Nephron (organoid): ENCODE results near the gene PACS1.

Experiments used
- H3K27ac Mint-ChIP-seq, 3 experiments: 2 replicates each; pipeline ENCODE4 v1.8.0; 2020; ENCODE audit warnings: mixed read lengths in 3 of 3, mild to moderate bottlenecking in 2 of 3, moderate library complexity in 1 of 3
- H3K27me3 Mint-ChIP-seq: 2 replicates; pipeline ENCODE4 v1.8.0; 2021; ENCODE audit warnings: low read depth, mild to moderate bottlenecking, moderate library complexity, mixed read lengths
- H3K36me3 Mint-ChIP-seq: 2 replicates; pipeline ENCODE4 v1.8.0; 2020; ENCODE audit warnings: low read depth, mixed read lengths
- H3K4me1 Mint-ChIP-seq: 2 replicates; pipeline ENCODE4 v1.8.0; 2020; ENCODE audit warnings: mixed read lengths
- H3K4me3 Mint-ChIP-seq, 3 experiments: 2 replicates each; pipeline ENCODE4 v1.8.0; 2020; ENCODE audit warnings: mild to moderate bottlenecking in 3 of 3, mixed read lengths in 3 of 3, moderate library complexity in 2 of 3
- H3K9me3 Mint-ChIP-seq: 2 replicates; pipeline ENCODE4 v1.8.0; 2020; ENCODE audit warnings: mixed read lengths
- CTCF ChIP-seq, 3 experiments: fragments of 200-600 bp; sonication (generic); IDR thresholded peaks; one replicate each; pipeline ENCODE4 v1.5.0; 2021; ENCODE audit warnings: antibody characterized with exemption in 3 of 3; ENCODE audit not compliant: unreplicated experiment in 3 of 3

Gene PACS1

GRCh38 chr11:66047541-66048365, 22.3 kb upstream of the PACS1 start:
- Mint-ChIP-seq H3K9me3 (no peaks in the 10 kb centered on the region), H3K4me3 (peak overlapping the region; percentile 82 to 86 (median 85)), H3K27ac (peak overlapping the region; percentile 24 to 88 (median 69)), H3K4me1 (peaks cover 28% of the 10 kb centered on the region), H3K36me3 (peaks cover 6% of the 10 kb centered on the region), H3K27me3 (no peaks in the 10 kb centered on the region)
- TF ChIP-seq CTCF (IDR thresholded peaks at IDR 0.05; ENCODE audit: unreplicated experiment in 3 of 3): no peak

- no peak for TF ChIP-seq CTCF (IDR thresholded peaks at IDR 0.05; ENCODE audit: unreplicated experiment in 3 of 3)
- Mint-ChIP-seq H3K9me3 (no peaks in the 10 kb centered on the region), H3K4me3 (peak within 1 kb of the TSS; percentile 82 to 86 (median 85)), H3K4me1 (peaks cover 34% of the 10 kb centered on the region), H3K36me3 (peaks cover 8% of the 10 kb centered on the region), H3K27me3 (no peaks in the 10 kb centered on the region), H3K27ac (peak within 1 kb of the TSS; percentile 60 to 88 (median 69))
These were observed 21.3 kb upstream of the PACS1 start, which contains the start of gene GAL3ST3 for GRCh38 chr11:66048547-66049323. Gene GAL3ST3 (minus strand): TSS chr11:66049161. CDS start chr11:66045415, 3,746 bp downstream.

- no peak for TF ChIP-seq CTCF (IDR thresholded peaks at IDR 0.05; ENCODE audit: unreplicated experiment in 3 of 3)
- peak overlapping the region; percentile 95 to 99 (median 99) for H3K27ac Mint-ChIP-seq
- H3K27me3 Mint-ChIP-seq: no peaks in the 10 kb centered on the region
- H3K4me3 Mint-ChIP-seq: peak overlapping the region; percentile 99 to 100 (median 100)
- no peaks in the 10 kb centered on the region for H3K9me3 Mint-ChIP-seq
- peaks cover 39% of the 10 kb centered on the region for H3K4me1 Mint-ChIP-seq
- peaks cover 21% of the 10 kb centered on the region for H3K36me3 Mint-ChIP-seq
These were observed 19.4 kb upstream of the PACS1 start for GRCh38 chr11:66050581-66051231.

- peak overlapping the region; percentile 95 to 99 (median 99) for H3K27ac Mint-ChIP-seq
- peak overlapping the region; percentile 99 to 100 (median 100) for H3K4me3 Mint-ChIP-seq
- peaks cover 39% of the 10 kb centered on the region for H3K4me1 Mint-ChIP-seq
- H3K27me3 Mint-ChIP-seq: no peaks in the 10 kb centered on the region
- no peak for TF ChIP-seq CTCF (IDR thresholded peaks at IDR 0.05; ENCODE audit: unreplicated experiment in 3 of 3)
- H3K9me3 Mint-ChIP-seq: no peaks in the 10 kb centered on the region
- peaks cover 26% of the 10 kb centered on the region for H3K36me3 Mint-ChIP-seq
These were observed 18.7 kb upstream of the PACS1 start for GRCh38 chr11:66051371-66051765.

GRCh38 chr11:66051766-66052663, 18.1 kb upstream of the PACS1 start, which contains the start of gene SF3B2:
Gene SF3B2 (plus strand): TSS chr11:66052364. CDS start chr11:66052385, 21 bp downstream.
- Mint-ChIP-seq H3K27me3 (no peaks in the 10 kb centered on the region), H3K36me3 (peaks cover 32% of the 10 kb centered on the region), H3K4me1 (peaks cover 39% of the 10 kb centered on the region), H3K9me3 (no peaks in the 10 kb centered on the region), H3K4me3 (peak within 1 kb of the TSS; percentile 99 to 100 (median 100)), H3K27ac (peak within 1 kb of the TSS; percentile 95 to 99 (median 99))
- TF ChIP-seq CTCF (IDR thresholded peaks at IDR 0.05; ENCODE audit: unreplicated experiment in 3 of 3): peak in 1 of 3 experiments; percentile 7
